CD14-positive monocyte (primary cell): ENCODE data around the gene CKAP5. TPM values are rescaled to one million over a fixed set of nuclear protein-coding genes. Genes with fewer than 3 reads are reported as not detected.

Experiments
- DNase-seq, 3 donors: peaks; one replicate each; pipeline ENCODE4 v3.0.0-alpha.2; 2011 to 2022
- H2AFZ ChIP-seq: 2 replicates; pipeline ENCODE4 v1.6.0; 2012; ENCODE audit warnings: mild to moderate bottlenecking, low read depth, low read length, inconsistent platforms; ENCODE audit not compliant: insufficient read depth, poor library complexity, severe bottlenecking
- H3K27ac ChIP-seq, 2 donors: 1 replicate in 1 of 2; 2 replicates in 1 of 2; pipeline ENCODE4 v1.5.1; 2012 to 2013; ENCODE audit warnings: low read length in 2 of 2, control low read depth in 1 of 2, inconsistent platforms in 1 of 2, low read depth in 1 of 2, mild to moderate bottlenecking in 1 of 2
- H3K27me3 ChIP-seq, 2 donors: one replicate each; pipeline versions ENCODE4 v1.6.0 to v1.6.1; 2011 to 2013; ENCODE audit warnings: low read length in 2 of 2; ENCODE audit not compliant: control insufficient read depth in 2 of 2, insufficient read depth in 2 of 2
- H3K36me3 ChIP-seq, 2 donors: replicated peaks in 1 of 2; 1 replicate in 1 of 2; 2 replicates in 1 of 2; pipeline versions ENCODE4 v1.5.1 to v1.6.1; 2012 to 2013; ENCODE audit warnings: low read length in 2 of 2, control low read depth in 1 of 2, inconsistent platforms in 1 of 2, mild to moderate bottlenecking in 1 of 2; ENCODE audit not compliant: insufficient read depth in 2 of 2, control insufficient read depth in 1 of 2
- H3K4me1 ChIP-seq, 2 donors: 1 replicate in 1 of 2; 2 replicates in 1 of 2; pipeline versions ENCODE4 v1.5.1 to v1.6.1; 2012 to 2013; ENCODE audit warnings: low read length in 2 of 2, control low read depth in 1 of 2, inconsistent platforms in 1 of 2, mild to moderate bottlenecking in 1 of 2, moderate library complexity in 1 of 2; ENCODE audit not compliant: insufficient read depth in 2 of 2, control insufficient read depth in 1 of 2
- H3K4me2 ChIP-seq: replicated peaks from 2 replicates; pipeline ENCODE3; 2012; ENCODE audit warnings: low read length, moderate library complexity, mild to moderate bottlenecking; ENCODE audit not compliant: poor library complexity, severe bottlenecking; ENCODE audit errors: extremely low read depth
- H3K4me3 ChIP-seq, 3 experiments: fragments of 200-600 bp in 1 of 3; sonication (generic) in 1 of 3; replicated peaks in 1 of 3; 1 replicate in 2 of 3; 2 replicates in 1 of 3; pipeline ENCODE4 v1.5.1; 2011 to 2013; ENCODE audit warnings: low read length in 3 of 3, mild to moderate bottlenecking in 3 of 3, control low read depth in 2 of 3, low read depth in 2 of 3, inconsistent platforms in 1 of 3, moderate library complexity in 1 of 3
- H3K79me2 ChIP-seq: 2 replicates; pipeline ENCODE4 v1.6.0; 2012; ENCODE audit warnings: mild to moderate bottlenecking, control low read depth, inconsistent platforms, low read length, moderate library complexity; ENCODE audit not compliant: insufficient read depth
- H3K9ac ChIP-seq: 2 replicates; pipeline ENCODE4 v1.6.0; 2017; ENCODE audit warnings: low read length, mild to moderate bottlenecking; ENCODE audit not compliant: insufficient read depth, poor library complexity, severe bottlenecking
- H3K9me3 ChIP-seq, 2 donors: replicated peaks in 1 of 2; 1 replicate in 1 of 2; 2 replicates in 1 of 2; pipeline versions ENCODE4 v1.5.1 to v1.6.1; 2012 to 2013; ENCODE audit warnings: low read length in 2 of 2, control low read depth in 1 of 2; ENCODE audit not compliant: control insufficient read depth in 1 of 2, insufficient read depth in 1 of 2
- H4K20me1 ChIP-seq: 2 replicates; pipeline ENCODE4 v1.6.0; 2012; ENCODE audit warnings: mild to moderate bottlenecking, low read length, control low read depth, moderate library complexity; ENCODE audit not compliant: insufficient read depth
- H3K27ac Mint-ChIP-seq, 7 donors: one replicate each; pipeline ENCODE4 v1.8.0; 2020; ENCODE audit warnings: mild to moderate bottlenecking in 7 of 7, mixed read lengths in 7 of 7, moderate library complexity in 6 of 7, inconsistent platforms in 2 of 7
- H3K27me3 Mint-ChIP-seq, 3 donors: one replicate each; pipeline ENCODE4 v1.8.0; 2021 to 2022; ENCODE audit warnings: low read depth in 3 of 3, mild to moderate bottlenecking in 3 of 3, mixed read lengths in 3 of 3, moderate library complexity in 3 of 3, inconsistent platforms in 1 of 3
- H3K36me3 Mint-ChIP-seq, 2 donors: one replicate each; pipeline ENCODE4 v1.8.0; 2020; ENCODE audit warnings: mixed read lengths in 2 of 2, inconsistent platforms in 1 of 2, mild to moderate bottlenecking in 1 of 2
- H3K4me1 Mint-ChIP-seq: one replicate; pipeline ENCODE4 v1.8.0; 2020; ENCODE audit warnings: mild to moderate bottlenecking, mixed read lengths
- H3K4me3 Mint-ChIP-seq, 2 donors: one replicate each; pipeline ENCODE4 v1.8.0; 2020; ENCODE audit warnings: mild to moderate bottlenecking in 2 of 2, mixed read lengths in 2 of 2, moderate library complexity in 1 of 2
- H3K9me3 Mint-ChIP-seq, 7 donors: one replicate each; pipeline ENCODE4 v1.8.0; 2020 to 2022; ENCODE audit warnings: mixed read lengths in 7 of 7, mild to moderate bottlenecking in 6 of 7, moderate library complexity in 6 of 7, inconsistent platforms in 2 of 7
- CTCF ChIP-seq: fragments of 200-600 bp; IDR thresholded peaks from one replicate; pipeline ENCODE4 v1.8.0; 2022; ENCODE audit warnings: antibody characterized with exemption, mild to moderate bottlenecking
- WGBS: methylation state at CpG from one replicate; pipeline ENCODE4 v1.1.5; 2013; ENCODE audit warnings: missing lambda C conversion rate; ENCODE audit not compliant: insufficient coverage; 5-methylcytosine and 5-hydroxymethylcytosine counted together
- intact Hi-C, 2 donors: fragments of 100-400 bp; cut with micrococcal nuclease; formaldehyde crosslinking; loops; one replicate each; pipeline versions ENCODE4 v1.15.0 to v1.15.1; 2023
- polyA plus RNA-seq, 3 donors: library from polyadenylated mRNA; depleted of rRNA in 1 of 3; unstranded in 2 of 3; stranded (reverse) in 1 of 3; fragments of 300-500 nt in 2 of 3; fragments of >200 nt in 1 of 3; fragmentation: Illumina TruSeq in 2 of 3; gene quantifications; 1 replicate in 2 of 3; 2 replicates in 1 of 3; pipeline ENCODE4 v1.2.3, GENCODE V29; 2012 to 2021

The CKAP5 gene
- polyA plus RNA-seq, 3 donors, result 6.4 to 10.2 (median 7.9) TPM

GRCh38 chr11:46760429-46761128 lies 85.5 kb downstream of the CKAP5 start:
- TF ChIP-seq CTCF, result no peak
- H3K36me3 Mint-ChIP-seq, result peaks cover 80 to 90% of the 10 kb centered on the region in 2 donors
- H3K4me1 Mint-ChIP-seq, result no peaks in the 10 kb centered on the region

GRCh38 chr11:46759196-46759595 lies 86.9 kb downstream of the CKAP5 start:
- H3K36me3 ChIP-seq, result peaks cover 96% of the 10 kb centered on the region in 2 donors
- no peak for TF ChIP-seq CTCF
- no peak overlapping the region for H3K9ac ChIP-seq
- H3K9me3 Mint-ChIP-seq, result no peaks in the 10 kb centered on the region
- H3K4me3 Mint-ChIP-seq, result no peak overlapping the region
- no peak overlapping the region for H3K27ac ChIP-seq
- intact Hi-C loops, result no loop called here
- no peaks in the 10 kb centered on the region for H3K27me3 ChIP-seq
- peaks cover 84 to 96% of the 10 kb centered on the region in 2 donors for H3K36me3 Mint-ChIP-seq
- no peak for DNase-seq
- no peaks in the 10 kb centered on the region for H4K20me1 ChIP-seq
- no peak overlapping the region for H3K4me2 ChIP-seq
- H3K79me2 ChIP-seq, result no peaks in the 10 kb centered on the region
- no peaks in the 10 kb centered on the region for H3K9me3 ChIP-seq
- H3K4me1 Mint-ChIP-seq, result no peaks in the 10 kb centered on the region
- no peak overlapping the region for H2AFZ ChIP-seq
- no peaks in the 10 kb centered on the region for H3K4me1 ChIP-seq
- 100% methylated on average over 4 of the region's 6 CpGs for WGBS
- H3K27me3 Mint-ChIP-seq, result no peaks in the 10 kb centered on the region
- H3K27ac Mint-ChIP-seq, result peak overlapping the region in 1 of 7 donors; percentile 58
- no peak overlapping the region for H3K4me3 ChIP-seq

More at GRCh38 chr11:46760429-46761128, 85.5 kb downstream of the CKAP5 start:
- no peaks in the 10 kb centered on the region for H3K27me3 Mint-ChIP-seq
- no peaks in the 10 kb centered on the region for H3K9me3 Mint-ChIP-seq
- H3K4me2 ChIP-seq, result no peak overlapping the region
- no peak overlapping the region for H3K9ac ChIP-seq
- no peak overlapping the region for H3K27ac Mint-ChIP-seq
- intact Hi-C loops, result no loop called here
- no peaks in the 10 kb centered on the region for H3K9me3 ChIP-seq
- no peak overlapping the region for H3K27ac ChIP-seq
- no peak overlapping the region for H2AFZ ChIP-seq
- H3K4me3 Mint-ChIP-seq, result no peak overlapping the region
- WGBS, result no CpG with 5 or more reads among the region's 6 CpGs
- DNase-seq, result no peak
- H3K79me2 ChIP-seq, result no peaks in the 10 kb centered on the region
- no peak overlapping the region for H3K4me3 ChIP-seq
- no peaks in the 10 kb centered on the region for H3K27me3 ChIP-seq
- H3K4me1 ChIP-seq, result no peaks in the 10 kb centered on the region
- peaks cover 93 to 97% of the 10 kb centered on the region in 2 donors for H3K36me3 ChIP-seq
- no peaks in the 10 kb centered on the region for H4K20me1 ChIP-seq
